OCI-LY7 (cell line): ENCODE results near the gene FAM9C. TPM values are rescaled to one million over a fixed set of nuclear protein-coding genes. Genes with fewer than 3 reads are reported as not detected.

ENCODE experiments used
- BruUV-seq: library from RNA; stranded (reverse); fragments of 400-500 nt; replicated peaks from 2 replicates; lab custom pipeline; 2021; lab: Mats Ljungman, UMichigan
- CTCF ChIA-PET: fragments of 300-600 bp; sonication (Branson Sonifier 250); formaldehyde crosslinking; loops from one replicate; lab custom pipeline; 2022; ENCODE audit warnings: antibody characterized with exemption; ENCODE audit not compliant: unreplicated experiment; lab: Charles Lee
- POLR2A ChIA-PET: fragments of 300-600 bp; sonication (Branson Sonifier 250); formaldehyde crosslinking; loops from one replicate; lab custom pipeline; 2022; ENCODE audit warnings: antibody characterized with exemption; lab: Charles Lee
- DNase-seq: peaks from one replicate; pipeline ENCODE4 v3.0.0-alpha.2; 2015; ENCODE audit warnings: low spot score
- H2AFZ ChIP-seq: fragments of 200-600 bp; sonication (generic), shearing (Covaris generic); 2 replicates; pipeline ENCODE4 v1.6.1; 2014; ENCODE audit warnings: mild to moderate bottlenecking, antibody characterized with exemption, low read length, moderate library complexity
- H3K27ac ChIP-seq: fragments of 200-600 bp; sonication (generic); 2 replicates; pipeline ENCODE4 v1.5.1; 2014; ENCODE audit warnings: mixed run types, low read depth, mild to moderate bottlenecking, moderate library complexity, low read length, inconsistent platforms; ENCODE audit not compliant: poor library complexity, severe bottlenecking
- H3K36me3 ChIP-seq: fragments of 200-600 bp; sonication (generic); 2 replicates; pipeline ENCODE4 v1.6.1; 2014; ENCODE audit warnings: mild to moderate bottlenecking, antibody characterized with exemption, low read length, moderate library complexity, mixed read lengths; ENCODE audit not compliant: insufficient read depth
- H3K4me1 ChIP-seq: fragments of 200-600 bp; sonication (generic); 2 replicates; pipeline ENCODE4 v1.5.1; 2014; ENCODE audit warnings: mild to moderate bottlenecking, low read length; ENCODE audit not compliant: insufficient read depth, poor library complexity, severe bottlenecking
- H3K4me2 ChIP-seq: fragments of 200-600 bp; sonication (generic); 2 replicates; pipeline ENCODE4 v1.6.1; 2014; ENCODE audit warnings: mild to moderate bottlenecking, low read length
- H3K4me3 ChIP-seq: fragments of 200-600 bp; sonication (generic); 2 replicates; pipeline ENCODE4 v1.5.1; 2014; ENCODE audit warnings: mild to moderate bottlenecking, low read depth, low read length; ENCODE audit not compliant: poor library complexity, severe bottlenecking
- H3K79me2 ChIP-seq: fragments of 200-600 bp; sonication (generic); 2 replicates; pipeline ENCODE4 v1.6.1; 2016; ENCODE audit warnings: low read depth, mild to moderate bottlenecking, low read length, moderate library complexity, mixed read lengths; ENCODE audit not compliant: insufficient read depth
- H3K9me2 ChIP-seq: fragments of 200-600 bp; sonication (generic); 2 replicates; pipeline ENCODE4 v1.6.1; 2016; ENCODE audit warnings: mild to moderate bottlenecking, low read length, mixed read lengths; ENCODE audit not compliant: insufficient read depth
- H3K9me3 ChIP-seq: fragments of 200-600 bp; sonication (generic); 2 replicates; pipeline ENCODE4 v1.6.1; 2014; ENCODE audit warnings: mild to moderate bottlenecking, mixed run types, low read length, mixed read lengths
- H4K20me1 ChIP-seq: fragments of 200-600 bp; sonication (generic); 2 replicates; pipeline ENCODE4 v1.6.1; 2014; ENCODE audit warnings: mild to moderate bottlenecking, antibody characterized with exemption, low read length, moderate library complexity, mixed read lengths; ENCODE audit not compliant: insufficient read depth
- CTCF ChIP-seq: fragments of 200-600 bp; sonication (generic); conservative IDR thresholded peaks from 2 replicates; pipeline ENCODE4 v1.5.1; 2014; ENCODE audit warnings: mild to moderate bottlenecking, antibody characterized with exemption, low read length, moderate library complexity, mixed read lengths
- EZH2phosphoT487 ChIP-seq: fragments of 200-600 bp; sonication (generic); IDR thresholded peaks from 2 replicates; pipeline ENCODE4 v1.6.1; 2018; ENCODE audit warnings: low read depth, borderline replicate concordance, mild to moderate bottlenecking, mixed run types, antibody characterized with exemption, low read length, moderate library complexity, mixed read lengths
- intact Hi-C: fragments of 100-400 bp; cut with micrococcal nuclease; formaldehyde crosslinking; loops from one replicate; pipeline ENCODE4 v1.10.0; 2022; ENCODE audit not compliant: unreplicated experiment
- total RNA-seq, 2 experiments: library from RNA; depleted of rRNA in 1 of 2; stranded (reverse); fragments of >200 nt in 1 of 2; shearing (Covaris generic) in 1 of 2; gene quantifications; 2 replicates each; pipeline ENCODE4 v1.2.3, GENCODE V29; 2014 to 2022

Gene FAM9C
- total RNA-seq, 2 experiments from 2014 or later, result not detected

- H3K79me2 ChIP-seq, result no peaks in the 10 kb centered on the region
- no peak overlapping the region for H2AFZ ChIP-seq
- no peak for TF ChIP-seq EZH2phosphoT487
- no peak for TF ChIP-seq CTCF
- H4K20me1 ChIP-seq, result no peaks in the 10 kb centered on the region
- no peaks in the 10 kb centered on the region for H3K36me3 ChIP-seq
- no peak for DNase-seq
- no peak overlapping the region for H3K27ac ChIP-seq
- ChIA-PET POLR2A (interaction anchor here (0.9 to 1.7 kb wide), 5 partner anchors 7 to 79 kb away, joined by 3 to 4 read pairs (median 3); no protein-coding TSS in a partner anchor), CTCF (interaction anchor here (0.6 kb wide), 1 partner anchor 56 kb away, joined by 3 read pairs; no protein-coding TSS in a partner anchor)
- H3K9me3 ChIP-seq, result no peaks in the 10 kb centered on the region
- no TSS peak for BruUV-seq
- no peak overlapping the region for H3K4me3 ChIP-seq
- H3K4me1 ChIP-seq, result peaks cover 55% of the 10 kb centered on the region
- H3K9me2 ChIP-seq, result no peaks in the 10 kb centered on the region
- H3K4me2 ChIP-seq, result peak overlapping the region; percentile 59
- intact Hi-C loops, result no loop called here
These were observed 36.8 kb downstream of the FAM9C start for GRCh38 chrX:13007519-13008188.

- DNase-seq, result peak; percentile 50
These were observed 38.6 kb downstream of the FAM9C start for GRCh38 chrX:13005661-13006473.

More at GRCh38 chrX:13005661-13006473, 38.6 kb downstream of the FAM9C start:
- CTCF ChIA-PET, result no interaction called here
- POLR2A ChIA-PET, result interaction anchor here (1.0 to 2.8 kb wide), 6 partner anchors 9 to 81 kb away, joined by 3 to 7 read pairs (median 4); no protein-coding TSS in a partner anchor
- Histone ChIP-seq H3K79me2 (no peaks in the 10 kb centered on the region), H3K4me2 (peak overlapping the region; percentile 57), H3K27ac (peak overlapping the region; percentile 19), H4K20me1 (no peaks in the 10 kb centered on the region), H3K9me3 (no peaks in the 10 kb centered on the region), H3K4me1 (peaks cover 71% of the 10 kb centered on the region), H2AFZ (no peak overlapping the region), H3K9me2 (no peaks in the 10 kb centered on the region), H3K36me3 (no peaks in the 10 kb centered on the region), H3K4me3 (peak overlapping the region; percentile 27)
- BruUV-seq, result no TSS peak
- TF ChIP-seq CTCF (no peak), EZH2phosphoT487 (no peak)
- intact Hi-C loops, result loop anchor here (2.0 kb wide), 1 partner anchor 81 kb away; no protein-coding TSS in a partner anchor
